SK-N-SH treated with all-trans-retinoic acid at 6 μM for 48 hours (cell line): ENCODE data around the gene DYNC1LI1.

Source experiments
- ATAC-seq: fragments of 200-7000 bp; cut with Tn5 transposase; 3 replicates; pipeline ENCODE4 v1.9.1; 2020; ENCODE audit warnings: mild to moderate bottlenecking, moderate library complexity
- ARNTL ChIP-seq: fragments of 450-650 bp; formaldehyde crosslinking; IDR thresholded peaks from 2 replicates; pipeline ENCODE4 v1.5.0; 2020; ENCODE audit warnings: low read depth, mild to moderate bottlenecking, moderate library complexity, borderline replicate concordance
- BACH2 ChIP-seq: fragments of 250-450 bp; sonication (Bioruptor Pico); IDR thresholded peaks from 2 replicates; pipeline ENCODE4 v1.9.0; 2021; ENCODE audit warnings: mild to moderate bottlenecking, borderline replicate concordance
- CREB5 ChIP-seq: fragments of 250-450 bp; sonication (Bioruptor Pico); IDR thresholded peaks from 2 replicates; pipeline ENCODE4 v1.5.1; 2020; ENCODE audit warnings: low read depth, mild to moderate bottlenecking, moderate library complexity
- CSDC2 ChIP-seq: fragments of 250-450 bp; sonication (Bioruptor Pico); IDR thresholded peaks from 2 replicates; pipeline ENCODE4 v1.5.0; 2020; ENCODE audit warnings: mild to moderate bottlenecking, moderate library complexity
- CSRNP3 ChIP-seq: fragments of 250-450 bp; sonication (Bioruptor Pico); IDR thresholded peaks from 2 replicates; pipeline ENCODE4 v1.5.1; 2021; ENCODE audit warnings: mild to moderate bottlenecking, moderate library complexity
- GLIS3 ChIP-seq: fragments of 250-450 bp; sonication (Bioruptor Pico); IDR thresholded peaks from 2 replicates; pipeline ENCODE4 v1.5.0; 2020; ENCODE audit warnings: mild to moderate bottlenecking, moderate library complexity
- ISL1 ChIP-seq: fragments of 250-450 bp; sonication (Bioruptor Pico); IDR thresholded peaks from 2 replicates; pipeline ENCODE4 v2.1.2; 2022; ENCODE audit warnings: mild to moderate bottlenecking, moderate library complexity
- OSR1 ChIP-seq: fragments of 250-450 bp; sonication (Bioruptor Pico); IDR thresholded peaks from 2 replicates; pipeline ENCODE4 v1.8.0; 2022; ENCODE audit warnings: moderate library complexity, mild to moderate bottlenecking, inconsistent platforms
- PATZ1 ChIP-seq: fragments of 250-450 bp; sonication (Bioruptor Pico); IDR thresholded peaks from 2 replicates; pipeline ENCODE4 v1.8.0; 2020; ENCODE audit warnings: mild to moderate bottlenecking, moderate library complexity, borderline replicate concordance
- POU6F1 ChIP-seq: fragments of 250-450 bp; sonication (Bioruptor Pico); IDR thresholded peaks from 2 replicates; pipeline ENCODE4 v1.8.0; 2021; ENCODE audit warnings: low read depth, mild to moderate bottlenecking, moderate library complexity, borderline replicate concordance
- RARB ChIP-seq: fragments of 250-450 bp; sonication (Bioruptor Pico); IDR thresholded peaks from 2 replicates; pipeline ENCODE4 v1.8.0; 2021; ENCODE audit warnings: mild to moderate bottlenecking, moderate library complexity
- SNAI2 ChIP-seq: fragments of 250-450 bp; sonication (Bioruptor Pico); IDR thresholded peaks from 2 replicates; pipeline ENCODE4 v1.5.0; 2020; ENCODE audit warnings: mild to moderate bottlenecking, moderate library complexity
- TOX ChIP-seq: fragments of 250-450 bp; sonication (Bioruptor Pico); IDR thresholded peaks from 2 replicates; pipeline ENCODE4 v1.8.0; 2021; ENCODE audit warnings: mild to moderate bottlenecking, moderate library complexity, borderline replicate concordance
- TSHZ2 ChIP-seq: fragments of 250-450 bp; sonication (Bioruptor Pico); IDR thresholded peaks from 2 replicates; pipeline ENCODE4 v1.5.0; 2020; ENCODE audit warnings: mild to moderate bottlenecking, moderate library complexity
- ZC3H10 ChIP-seq: fragments of 250-450 bp; sonication (Bioruptor Pico); IDR thresholded peaks from 2 replicates; pipeline ENCODE4 v1.5.1; 2021; ENCODE audit warnings: mild to moderate bottlenecking, moderate library complexity
- ZFP3 ChIP-seq: fragments of 250-450 bp; sonication (Bioruptor Pico); IDR thresholded peaks from 2 replicates; pipeline ENCODE4 v1.5.0; 2020; ENCODE audit warnings: mild to moderate bottlenecking, moderate library complexity
- ZFP30 ChIP-seq: fragments of 450-650 bp; formaldehyde crosslinking; IDR thresholded peaks from 2 replicates; pipeline ENCODE4 v1.5.0; 2022; ENCODE audit warnings: mild to moderate bottlenecking, moderate library complexity
- ZNF565 ChIP-seq: fragments of 450-650 bp; formaldehyde crosslinking; conservative IDR thresholded peaks from 2 replicates; pipeline ENCODE4 v1.5.0; 2020; ENCODE audit warnings: low read depth, mild to moderate bottlenecking, moderate library complexity
- ZNF70 ChIP-seq: fragments of 450-650 bp; formaldehyde crosslinking; IDR thresholded peaks from 2 replicates; pipeline ENCODE4 v1.5.0; 2020; ENCODE audit warnings: mild to moderate bottlenecking, moderate library complexity

DYNC1LI1 gene

GRCh38 chr3:32571192-32571485, 481 bp upstream of the DYNC1LI1 start:
- no peak for TF ChIP-seq GLIS3 (CRISPR knock-in tag)
- no peak for TF ChIP-seq RARB
- TF ChIP-seq OSR1 (CRISPR knock-in tag) = no peak
- TF ChIP-seq TSHZ2 = no peak
- no peak for TF ChIP-seq CREB5 (CRISPR knock-in tag)
- TF ChIP-seq ZC3H10 = no peak
- no peak for TF ChIP-seq ZNF70 (CRISPR knock-in tag)
- no peak for TF ChIP-seq CSDC2 (CRISPR knock-in tag)
- no peak for TF ChIP-seq ZFP30
- no peak for TF ChIP-seq BACH2 (CRISPR knock-in tag)
- TF ChIP-seq ZFP3 (CRISPR knock-in tag) = no peak
- TF ChIP-seq ZNF565 (CRISPR knock-in tag) = no peak
- TF ChIP-seq ISL1 = no peak
- no peak for TF ChIP-seq PATZ1 (CRISPR knock-in tag)
- TF ChIP-seq, all 23 proteins: peak for 0
- ATAC-seq = peak; percentile 69

GRCh38 chr3:32569540-32570420, 878 bp downstream of the DYNC1LI1 start:
- ATAC-seq = peak; percentile 60

More at GRCh38 chr3:32569540-32570420, 878 bp downstream of the DYNC1LI1 start:
- no peak for TF ChIP-seq ZNF70 (CRISPR knock-in tag)
- TF ChIP-seq POU6F1 (CRISPR knock-in tag) = no peak
- no peak for TF ChIP-seq OSR1 (CRISPR knock-in tag)
- TF ChIP-seq SNAI2 (CRISPR knock-in tag) = no peak
- no peak for TF ChIP-seq ZFP30
- TF ChIP-seq CSRNP3 (CRISPR knock-in tag) = 0 out of 2 replicates have a peak, but pooled peaks have one; percentile 43
- TF ChIP-seq ZNF565 (CRISPR knock-in tag) = no peak
- no peak for TF ChIP-seq ARNTL (CRISPR knock-in tag)
- no peak for TF ChIP-seq TOX (CRISPR knock-in tag)
- TF ChIP-seq, all 23 proteins: peak for 1
